ENCODE data around the gene MUCL3.

GRCh38 chr6:30891816-30892538, 48.8 kb upstream of the MUCL3 start:
- TF ChIP-seq CTCF (IDR thresholded peaks at IDR 0.05): no peak
- TF ChIP-seq POLR2AphosphoS5 (IDR thresholded peaks at IDR 0.05): no peak
- TF ChIP-seq POLR2A (IDR thresholded peaks at IDR 0.05): no peak
- TF ChIP-seq EP300 (IDR thresholded peaks at IDR 0.05): no peak
